ENCODE measurements around the gene CYP4F8.

The CYP4F8 gene

GRCh38 chr19:15616627-15617270 lies 1.7 kb downstream of the CYP4F8 start:
- DNase-seq: no peak

GRCh38 chr19:15618321-15618720 lies 3.3 kb downstream of the CYP4F8 start:
- DNase-seq: no peak

- no peak for DNase-seq
These were observed 6.8 kb downstream of the CYP4F8 start for GRCh38 chr19:15621801-15622200.

GRCh38 chr19:15622991-15623390 lies 8.0 kb downstream of the CYP4F8 start:
- no peak for DNase-seq

- no peak for DNase-seq
These were observed 8.8 kb downstream of the CYP4F8 start for GRCh38 chr19:15623711-15624318.

DNA sequence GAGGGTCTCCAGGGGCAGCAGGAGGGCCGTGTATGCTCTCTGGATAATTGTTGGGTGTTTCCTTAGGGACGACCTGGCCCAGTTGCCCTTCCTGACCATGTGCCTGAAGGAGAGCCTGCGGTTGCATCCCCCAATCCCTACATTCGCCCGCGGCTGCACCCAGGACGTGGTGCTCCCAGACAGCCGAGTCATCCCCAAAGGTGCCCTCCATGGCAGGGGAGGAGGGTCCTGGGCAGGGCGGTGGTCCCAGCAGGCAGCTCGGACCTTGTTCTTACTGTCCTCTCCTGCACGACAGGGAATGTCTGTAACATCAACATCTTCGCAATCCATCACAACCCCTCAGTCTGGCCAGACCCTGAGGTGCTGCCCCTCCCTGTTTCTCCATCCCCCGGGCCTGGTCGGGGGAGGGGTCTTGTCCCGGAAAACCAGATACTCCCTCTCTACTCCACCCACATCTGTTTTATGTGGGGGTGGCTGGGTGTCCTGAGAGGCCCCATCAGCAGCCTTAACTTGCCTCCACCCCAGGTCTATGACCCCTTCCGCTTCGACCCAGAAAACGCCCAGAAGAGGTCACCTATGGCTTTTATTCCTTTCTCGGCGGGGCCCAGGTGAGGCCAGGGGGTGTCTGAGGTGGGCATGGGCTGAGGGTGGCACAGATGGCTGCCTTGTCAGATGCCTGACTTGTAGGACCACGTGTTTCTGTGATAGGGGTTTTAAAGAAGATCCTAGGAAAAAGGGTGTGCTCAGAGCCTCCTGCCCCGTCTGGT lies 13.4 kb downstream of the CYP4F8 start:
- DNase-seq: no peak

DNA sequence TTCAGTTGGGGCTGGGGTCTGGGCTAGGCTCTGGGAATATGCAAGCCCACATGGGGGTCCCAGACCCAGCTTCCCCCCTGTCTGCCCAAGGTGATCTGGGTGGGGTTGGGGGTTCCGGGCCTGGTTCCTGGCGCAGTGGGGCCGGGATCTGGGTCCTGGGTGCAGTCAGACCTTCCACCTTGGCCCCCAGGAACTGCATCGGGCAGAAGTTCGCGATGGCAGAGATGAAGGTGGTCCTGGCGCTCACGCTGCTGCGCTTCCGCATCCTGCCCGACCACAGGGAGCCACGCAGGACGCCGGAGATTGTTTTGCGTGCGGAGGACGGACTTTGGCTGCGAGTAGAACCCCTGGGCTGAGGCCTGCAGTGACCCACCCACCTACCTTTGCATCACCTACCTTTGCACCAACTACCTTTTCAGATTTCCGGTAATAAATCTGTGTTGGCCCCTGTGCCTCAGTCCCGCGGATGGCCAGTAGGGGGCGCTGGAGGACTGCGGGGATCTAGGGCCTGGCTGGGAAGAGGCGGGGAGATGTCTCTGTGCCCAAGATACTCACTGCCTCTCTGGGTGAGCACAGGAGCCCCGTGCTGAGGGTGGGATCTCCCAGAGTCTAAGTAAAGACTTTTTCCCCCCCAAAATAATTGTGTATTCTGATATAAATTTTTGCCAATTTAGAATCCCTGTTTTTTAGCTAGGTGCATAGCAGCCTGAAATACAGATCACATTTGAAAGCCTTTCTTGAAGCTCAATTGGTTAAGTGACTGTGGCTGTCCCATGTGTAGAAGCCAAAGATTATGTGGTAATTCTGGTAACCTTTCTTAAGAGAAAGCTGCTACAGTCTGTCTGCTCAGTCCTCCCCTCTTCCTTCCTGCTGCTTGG lies 14.2 kb downstream of the CYP4F8 start:
- peak; percentile 50 for DNase-seq

DNA sequence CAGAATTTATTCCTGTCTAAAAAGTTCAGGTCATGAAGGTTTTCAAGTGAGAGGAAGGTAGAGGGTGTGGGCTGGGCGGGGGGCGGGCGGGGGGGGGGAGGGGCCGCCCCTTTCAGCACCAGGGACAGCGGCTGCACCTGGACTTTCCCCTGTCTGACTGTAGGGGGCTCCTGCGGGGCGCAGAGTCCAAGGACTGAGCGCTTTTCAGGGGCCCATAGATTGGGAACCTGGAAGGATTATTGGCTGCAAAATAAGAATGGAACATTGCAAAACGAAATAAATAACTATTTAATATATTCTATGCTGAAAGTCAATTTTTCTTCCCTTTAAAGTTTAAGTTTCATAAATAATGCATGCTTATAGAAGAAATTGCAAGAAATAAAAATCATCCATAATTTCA lies 16.8 kb downstream of the CYP4F8 start:
- DNase-seq: no peak

GRCh38 chr19:15633082-15633835 lies 18.2 kb downstream of the CYP4F8 start:
- no peak for DNase-seq

- DNase-seq: no peak
These were observed 19.1 kb downstream of the CYP4F8 start for GRCh38 chr19:15634105-15634504.

DNA sequence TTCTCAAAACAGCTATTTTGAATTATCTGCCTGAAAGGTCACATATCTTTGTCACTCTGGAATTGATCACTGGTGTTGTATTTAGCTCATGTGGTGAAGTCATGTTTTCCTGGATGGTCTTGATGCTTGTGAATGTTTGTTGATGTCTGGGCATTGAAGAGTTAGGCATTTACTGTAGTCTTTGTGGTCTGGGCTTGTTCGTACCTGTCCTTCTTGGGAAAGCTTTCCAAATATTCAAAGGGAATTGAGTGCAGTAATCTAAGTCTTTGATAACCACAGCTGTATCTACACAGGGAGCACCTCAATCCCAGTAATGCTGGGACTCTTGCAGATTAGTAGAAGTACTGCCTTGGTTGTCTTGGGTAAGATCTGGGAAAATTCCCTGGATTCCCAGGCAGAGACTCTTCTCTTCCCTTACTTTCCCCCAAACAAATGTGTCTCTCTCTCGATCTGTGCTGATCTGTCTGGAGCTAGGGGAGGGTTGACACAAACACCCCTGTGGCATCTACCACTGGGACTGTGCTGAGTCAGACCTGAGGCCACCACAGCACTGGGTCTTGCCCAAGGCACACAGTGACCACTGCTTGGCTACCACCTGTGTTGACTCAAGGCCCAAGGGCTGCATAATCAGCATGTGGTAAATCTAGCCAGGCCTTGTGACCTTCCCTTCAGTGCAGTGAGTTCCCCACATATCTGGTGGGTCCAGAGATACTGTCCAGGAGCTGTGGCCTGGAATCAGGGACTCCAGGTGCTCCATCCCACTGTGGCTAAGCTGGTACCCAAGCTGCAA lies 20.2 kb downstream of the CYP4F8 start:
- DNase-seq: no peak

- no peak for DNase-seq
These were observed 21.0 kb downstream of the CYP4F8 start for GRCh38 chr19:15636026-15636425.

DNA sequence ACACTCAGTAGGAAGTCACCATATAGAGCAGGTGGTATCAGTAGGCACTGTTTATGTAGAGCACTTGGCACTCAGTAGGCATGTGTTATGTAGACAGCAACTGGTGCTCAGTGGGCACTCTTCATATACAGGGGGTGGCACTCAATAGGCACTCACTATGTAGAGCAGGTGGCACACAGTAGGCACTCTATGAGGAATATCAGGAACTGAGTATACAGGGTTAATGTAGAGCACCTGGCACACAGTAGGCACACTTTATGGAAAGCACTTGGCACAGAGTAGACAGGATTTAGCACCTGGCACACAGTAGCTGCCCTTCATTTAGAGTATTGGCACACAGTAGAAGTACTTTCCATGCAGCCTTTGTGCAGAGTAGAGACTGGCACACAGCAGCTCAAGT lies 24.6 kb downstream of the CYP4F8 start:
- DNase-seq: no peak

GRCh38 chr19:15640294-15640903 lies 25.4 kb downstream of the CYP4F8 start, which contains the start of gene CYP4F3:
CYP4F3 (plus strand) TSS chr19:15640897; CDS start chr19:15641416, 519 bp downstream.
- no peak for DNase-seq

- no peak for DNase-seq
These were observed 26.0 kb downstream of the CYP4F8 start for GRCh38 chr19:15640904-15641597.

- no peak for DNase-seq
These were observed 27.0 kb downstream of the CYP4F8 start for GRCh38 chr19:15641901-15642491.

- no peak for DNase-seq
These were observed 27.8 kb downstream of the CYP4F8 start for GRCh38 chr19:15642807-15643206.

GRCh38 chr19:15643387-15643786 lies 28.4 kb downstream of the CYP4F8 start:
- DNase-seq: no peak

GRCh38 chr19:15644066-15644741 lies 29.2 kb downstream of the CYP4F8 start:
- DNase-seq: no peak

Data from activated gamma-delta T cell (primary cell).